ENCODE measurements around the gene MARCHF10. TPM values are rescaled to one million over a fixed set of nuclear protein-coding genes. Genes with fewer than 3 reads are reported as not detected.

Gene MARCHF10
- total RNA-seq, 1 experiment from 2014 or later: 0.39 TPM

- H3K27me3 ChIP-seq (ENCODE audit: control insufficient read depth, insufficient read depth, low read length): no peaks in the 10 kb centered on the region
- peaks cover 3% of the 10 kb centered on the region for H3K36me3 ChIP-seq (ENCODE audit: control insufficient read depth, insufficient read depth, low read length)
- ATAC-seq: 0 out of 2 replicates have a peak, but pooled peaks have one; percentile 17
- CTCF ChIA-PET: no interaction called here
- no peak overlapping the region for H3K4me3 ChIP-seq (ENCODE audit: low read depth in 2 of 2, low read length in 2 of 2)
- no peaks in the 10 kb centered on the region for H3K4me1 ChIP-seq (ENCODE audit: control insufficient read depth, insufficient read depth, low read length)
- H3K9me3 ChIP-seq (ENCODE audit: control insufficient read depth, insufficient read depth, low read depth, low read length): no peaks in the 10 kb centered on the region
- intact Hi-C loops (cut with micrococcal nuclease; ENCODE audit: unreplicated experiment): no loop called here
- DNase-seq (ENCODE audit: low read depth, low spot score): no peak
- POLR2A ChIA-PET: no interaction called here
- no peak overlapping the region for H3K27ac ChIP-seq (ENCODE audit: low read length)
- no peak for TF ChIP-seq CTCF (IDR thresholded peaks at IDR 0.05)
- TF ChIP-seq POLR2AphosphoS5 (IDR thresholded peaks at IDR 0.05; ENCODE audit: low read depth, low read length): no peak
- TF ChIP-seq TCF7L2 (IDR thresholded peaks at IDR 0.05; ENCODE audit: low read depth, low read length): no peak
- no peak for TF ChIP-seq SIN3A (IDR thresholded peaks at IDR 0.05; ENCODE audit: borderline replicate concordance, insufficient read depth, low read depth, low read length)
- TF ChIP-seq REST (IDR thresholded peaks at IDR 0.05; ENCODE audit: insufficient read depth in 1 of 2, low read depth in 2 of 2, low read length in 1 of 2): no peak
- in situ Hi-C loops (cut with HindIII; ENCODE audit: low pct_unique_long_range_greater_than_20kb, low sequenced_read_pairs): no loop called here
- no TSS peak for BruUV-seq (replicated peaks)
These were observed 127.5 kb downstream of the MARCHF10 start for GRCh38 chr17:62680541-62681052.

GRCh38 chr17:62679866-62680377, 128.2 kb downstream of the MARCHF10 start:
- in situ Hi-C loops (cut with HindIII; ENCODE audit: low pct_unique_long_range_greater_than_20kb, low sequenced_read_pairs): no loop called here
- Histone ChIP-seq H3K27me3 (ENCODE audit: control insufficient read depth, insufficient read depth, low read length) (no peaks in the 10 kb centered on the region), H3K9me3 (ENCODE audit: control insufficient read depth, insufficient read depth, low read depth, low read length) (no peaks in the 10 kb centered on the region), H3K4me3 (ENCODE audit: low read depth in 2 of 2, low read length in 2 of 2) (no peak overlapping the region), H3K4me1 (ENCODE audit: control insufficient read depth, insufficient read depth, low read length) (no peaks in the 10 kb centered on the region), H3K27ac (ENCODE audit: low read length) (no peak overlapping the region), H3K36me3 (ENCODE audit: control insufficient read depth, insufficient read depth, low read length) (peaks cover 3% of the 10 kb centered on the region)
- intact Hi-C loops (cut with micrococcal nuclease; ENCODE audit: unreplicated experiment): loop anchor here (10.0 kb wide), 1 partner anchor 725 kb away; no protein-coding TSS in a partner anchor
- no TSS peak for BruUV-seq (replicated peaks)
- ATAC-seq: no peak
- DNase-seq (ENCODE audit: low read depth, low spot score): no peak
- POLR2A ChIA-PET: no interaction called here
- CTCF ChIA-PET: interaction anchor here (0.6 kb wide), 1 partner anchor 42 kb away, joined by 10 read pairs; no protein-coding TSS in a partner anchor
- TF ChIP-seq REST (IDR thresholded peaks at IDR 0.05; ENCODE audit: insufficient read depth in 1 of 2, low read depth in 2 of 2, low read length in 1 of 2) (no peak), POLR2AphosphoS5 (IDR thresholded peaks at IDR 0.05; ENCODE audit: low read depth, low read length) (no peak)

All from Panc1 (cell line).